Measurements from ENCODE around the gene EID2.

EID2 gene

GRCh38 chr19:39533003-39533512 is 6.9 kb downstream of the EID2 start:
- no peak for DNase-seq

DNA sequence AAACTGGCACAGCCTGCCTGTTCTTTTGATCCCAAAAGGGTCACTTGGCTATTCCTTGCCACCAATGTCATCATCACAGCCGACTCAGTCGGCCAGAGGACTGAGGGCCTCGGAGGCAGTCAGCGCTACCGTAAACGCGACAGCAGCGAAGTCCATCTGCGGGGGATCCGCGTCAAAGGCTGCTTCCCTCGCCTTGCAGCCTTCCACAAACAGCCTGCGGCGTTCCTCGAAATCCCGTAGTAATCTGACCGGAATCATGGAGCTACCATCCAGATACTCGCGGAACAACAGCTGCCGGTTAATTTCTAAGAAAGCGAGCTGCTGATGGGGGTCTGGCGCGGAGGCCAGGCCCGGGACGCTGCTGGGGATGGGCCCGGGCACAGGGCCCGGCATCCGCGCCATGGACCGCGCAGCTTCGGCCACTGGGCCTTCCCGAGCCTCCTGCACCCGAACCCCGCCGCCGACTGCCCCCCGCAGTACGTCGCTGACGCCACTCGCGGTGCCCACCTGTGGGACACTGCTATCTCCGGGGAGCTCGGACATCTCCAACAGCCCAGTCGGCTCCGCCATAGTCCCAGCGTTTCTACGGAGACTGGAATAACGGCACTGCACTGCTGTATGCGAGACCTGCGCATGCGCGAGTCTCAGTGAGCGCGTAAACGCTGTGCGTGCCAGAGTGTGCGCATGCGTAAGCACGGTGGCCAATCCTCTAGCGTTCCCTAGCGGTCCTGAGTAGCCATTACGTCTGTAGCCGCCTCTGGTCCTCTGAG is 7.5 kb downstream of the EID2 start, which contains the start of gene EID2B:
EID2B (minus strand) TSS at position 620 of the 770 bp plus-strand sequence; CDS start at position 570, 50 bp downstream.
- DNase-seq, result peak; percentile 92

GRCh38 chr19:39531834-39532232 is 8.1 kb downstream of the EID2 start:
- no peak for DNase-seq

DNA sequence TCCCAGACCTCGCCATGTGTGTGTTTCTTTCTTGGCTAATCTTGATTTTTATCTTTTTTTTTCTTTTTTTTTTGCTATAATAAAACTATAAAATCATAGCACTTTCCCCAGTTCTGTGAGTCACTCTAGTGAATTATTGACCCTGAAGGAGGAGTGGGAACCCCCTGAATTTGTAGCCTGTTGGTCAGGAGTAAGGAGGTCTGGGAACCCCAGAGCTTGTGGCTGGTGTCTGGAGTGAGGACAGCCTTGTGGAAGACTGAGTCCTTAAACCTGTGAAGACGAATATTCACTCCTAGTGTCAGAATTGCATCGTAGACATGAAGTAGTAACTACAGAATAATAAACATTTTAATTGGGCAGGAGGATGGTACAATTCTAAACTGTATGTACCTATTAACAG is 14.8 kb downstream of the EID2 start:
- no peak for DNase-seq

GRCh38 chr19:39524495-39524894 is 15.5 kb downstream of the EID2 start:
- DNase-seq, result no peak

- no peak for DNase-seq
Measured at GRCh38 chr19:39520541-39521484, 19.1 kb downstream of the EID2 start.

GRCh38 chr19:39518975-39519374 is 21.0 kb downstream of the EID2 start:
- DNase-seq, result no peak

GRCh38 chr19:39518458-39518857 is 21.5 kb downstream of the EID2 start:
- no peak for DNase-seq

GRCh38 chr19:39517432-39517831 is 22.5 kb downstream of the EID2 start:
- DNase-seq, result no peak

GRCh38 chr19:39516270-39516669 is 23.7 kb downstream of the EID2 start:
- no peak for DNase-seq

DNA sequence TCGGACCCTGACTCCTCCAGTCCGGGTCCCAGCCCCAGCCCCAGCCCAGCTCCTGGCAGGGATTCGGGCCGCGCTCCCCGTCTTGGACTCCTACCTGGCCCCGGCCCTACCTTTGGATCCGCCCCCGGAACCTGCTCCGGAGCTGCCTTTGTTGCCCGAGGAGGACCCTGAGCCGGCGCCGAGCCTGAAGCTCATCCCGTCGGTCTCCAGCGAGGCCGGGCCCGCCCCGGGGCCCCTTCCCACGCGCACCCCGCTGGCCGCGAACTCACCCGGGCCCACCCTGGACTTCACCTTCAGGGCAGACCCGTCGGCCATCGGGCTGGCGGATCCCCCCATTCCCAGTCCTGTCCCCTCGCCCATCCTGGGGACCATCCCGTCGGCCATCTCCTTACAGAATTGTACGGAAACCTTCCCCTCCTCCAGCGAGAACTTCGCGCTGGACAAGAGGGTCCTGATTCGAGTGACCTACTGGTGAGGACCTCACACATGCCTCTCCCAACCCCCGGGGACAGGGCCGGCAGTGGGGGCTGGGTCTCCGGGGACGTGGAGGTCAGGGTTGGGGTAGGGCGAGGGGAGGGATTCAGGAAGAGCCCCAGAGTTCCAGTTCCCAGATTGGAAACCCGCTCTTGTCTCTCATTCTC is 24.3 kb downstream of the EID2 start:
- no peak for DNase-seq

- DNase-seq, result no peak
Measured at GRCh38 chr19:39514840-39515550, 25.0 kb downstream of the EID2 start, which contains the start of gene SELENOV. Gene SELENOV, plus strand, starts transcription at chr19:39515139. Its CDS starts 74 bp downstream, at chr19:39515213.

DNA sequence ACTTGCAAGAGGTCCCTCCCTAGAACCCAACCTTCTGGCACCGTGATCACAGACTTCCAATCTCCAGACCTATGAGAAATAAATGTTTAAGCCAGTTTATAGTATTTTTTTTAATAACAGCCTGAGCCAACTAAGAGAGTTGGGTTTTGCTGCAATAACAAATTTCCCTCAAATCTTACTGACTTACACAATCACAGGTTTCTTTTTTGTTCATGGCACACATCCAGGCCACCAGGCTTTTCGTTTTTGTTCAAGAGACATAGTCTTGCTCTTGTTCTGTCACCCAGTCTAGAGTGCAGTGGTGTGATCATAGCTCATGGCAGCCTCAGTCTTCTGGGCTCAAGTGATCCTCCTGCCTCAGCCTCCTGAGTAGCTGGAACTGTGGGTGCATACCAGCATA is 27.0 kb downstream of the EID2 start:
- DNase-seq, result no peak

GRCh38 chr19:39509233-39509632 is 30.7 kb downstream of the EID2 start:
- DNase-seq, result no peak

- DNase-seq, result no peak
Measured at GRCh38 chr19:39508629-39509028, 31.3 kb downstream of the EID2 start.

GRCh38 chr19:39507715-39508364 is 32.1 kb downstream of the EID2 start:
- no peak for DNase-seq

DNA sequence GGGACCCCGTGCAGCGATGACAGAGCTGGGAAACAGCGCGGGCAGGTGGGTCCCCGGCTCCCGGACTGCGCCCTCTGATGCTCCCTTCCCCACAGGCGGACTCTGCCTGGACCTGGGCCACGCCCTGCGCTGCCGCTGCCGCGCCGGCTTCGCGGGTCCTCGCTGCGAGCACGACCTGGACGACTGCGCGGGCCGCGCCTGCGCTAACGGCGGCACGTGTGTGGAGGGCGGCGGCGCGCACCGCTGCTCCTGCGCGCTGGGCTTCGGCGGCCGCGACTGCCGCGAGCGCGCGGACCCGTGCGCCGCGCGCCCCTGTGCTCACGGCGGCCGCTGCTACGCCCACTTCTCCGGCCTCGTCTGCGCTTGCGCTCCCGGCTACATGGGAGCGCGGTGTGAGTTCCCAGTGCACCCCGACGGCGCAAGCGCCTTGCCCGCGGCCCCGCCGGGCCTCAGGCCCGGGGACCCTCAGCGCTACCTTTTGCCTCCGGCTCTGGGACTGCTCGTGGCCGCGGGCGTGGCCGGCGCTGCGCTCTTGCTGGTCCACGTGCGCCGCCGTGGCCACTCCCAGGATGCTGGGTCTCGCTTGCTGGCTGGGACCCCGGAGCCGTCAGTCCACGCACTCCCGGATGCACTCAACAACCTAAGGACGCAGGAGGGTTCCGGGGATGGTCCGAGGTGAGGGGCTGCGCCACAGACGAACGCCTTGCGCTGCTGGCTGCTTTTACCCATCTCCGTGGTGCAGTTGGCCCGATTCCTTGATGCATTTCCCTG is 32.8 kb downstream of the EID2 start:
- peak; percentile 60 for DNase-seq

- DNase-seq, result no peak
Measured at GRCh38 chr19:39506598-39506943, 33.4 kb downstream of the EID2 start.

- no peak for DNase-seq
Measured at GRCh38 chr19:39502640-39503417, 37.1 kb downstream of the EID2 start.

- DNase-seq, result no peak
Measured at GRCh38 chr19:39501340-39501739, 38.6 kb downstream of the EID2 start.
